Measurements from ENCODE around the gene TTC7B. TPM values are rescaled to one million over a fixed set of nuclear protein-coding genes. Genes with fewer than 3 reads are reported as not detected.

TTC7B gene
- total and polyA plus RNA-seq, 10 of the 15 experiments (the other 5 are each of a cell fraction or from before 2014, with no cell fraction given) = under 0.01 to 1.1 (median 0.26) TPM; not detected in 2

DNA sequence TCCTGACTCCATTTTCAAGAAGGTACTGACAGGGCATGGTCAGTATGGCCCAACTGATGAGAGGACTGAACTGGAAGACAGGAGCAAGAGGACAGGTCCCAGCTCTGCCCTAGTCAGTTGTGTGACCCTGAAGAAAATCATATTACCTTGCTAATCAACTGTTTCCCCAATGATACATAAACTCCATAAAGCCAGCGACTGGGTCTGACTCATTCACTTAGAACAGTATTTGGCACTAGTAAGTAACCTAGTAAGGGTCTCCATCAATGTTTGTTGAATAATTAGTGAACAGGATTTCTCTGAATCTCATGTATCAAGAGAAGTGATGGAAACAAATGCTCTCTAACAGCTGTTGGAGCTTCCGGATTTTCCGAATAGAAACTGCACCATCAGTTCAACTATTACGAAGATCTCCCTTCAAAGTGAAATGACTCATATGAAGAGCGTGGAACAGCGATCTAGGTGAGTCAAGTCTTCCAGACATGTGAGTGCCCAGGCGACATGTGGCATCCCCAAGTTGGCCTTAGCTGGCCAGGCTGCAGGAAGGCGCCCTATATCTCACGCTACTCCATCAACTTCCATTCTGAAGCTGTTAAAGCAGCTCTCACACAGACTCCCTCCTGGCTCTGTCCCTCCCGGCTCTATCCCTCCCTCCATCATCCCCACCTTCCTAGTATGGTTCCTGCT lies 94.5 kb downstream of the TTC7B start:
- in situ Hi-C loops (cut with MboI) (no loop called here), intact Hi-C loops (cut with micrococcal nuclease; ENCODE audit: unreplicated experiment) (no loop called here)
- SMC1A ChIA-PET (ENCODE audit: uncharacterized antibody, unreplicated experiment) = no interaction called here
- no peaks in the 10 kb centered on the region for H3K79me2 ChIP-seq (ENCODE audit: control insufficient read depth, insufficient read depth, low read length)
- FAIRE-seq (no peak), ATAC-seq (no peak), DNase-seq (ENCODE audit: low read depth, low spot score) (no peak)
- H3K27ac ChIP-seq (ENCODE audit: control insufficient read depth, insufficient read depth) = no peak overlapping the region
- no TSS peak for BruUV-seq (replicated peaks)
- TF ChIP-seq, protein P1, sequence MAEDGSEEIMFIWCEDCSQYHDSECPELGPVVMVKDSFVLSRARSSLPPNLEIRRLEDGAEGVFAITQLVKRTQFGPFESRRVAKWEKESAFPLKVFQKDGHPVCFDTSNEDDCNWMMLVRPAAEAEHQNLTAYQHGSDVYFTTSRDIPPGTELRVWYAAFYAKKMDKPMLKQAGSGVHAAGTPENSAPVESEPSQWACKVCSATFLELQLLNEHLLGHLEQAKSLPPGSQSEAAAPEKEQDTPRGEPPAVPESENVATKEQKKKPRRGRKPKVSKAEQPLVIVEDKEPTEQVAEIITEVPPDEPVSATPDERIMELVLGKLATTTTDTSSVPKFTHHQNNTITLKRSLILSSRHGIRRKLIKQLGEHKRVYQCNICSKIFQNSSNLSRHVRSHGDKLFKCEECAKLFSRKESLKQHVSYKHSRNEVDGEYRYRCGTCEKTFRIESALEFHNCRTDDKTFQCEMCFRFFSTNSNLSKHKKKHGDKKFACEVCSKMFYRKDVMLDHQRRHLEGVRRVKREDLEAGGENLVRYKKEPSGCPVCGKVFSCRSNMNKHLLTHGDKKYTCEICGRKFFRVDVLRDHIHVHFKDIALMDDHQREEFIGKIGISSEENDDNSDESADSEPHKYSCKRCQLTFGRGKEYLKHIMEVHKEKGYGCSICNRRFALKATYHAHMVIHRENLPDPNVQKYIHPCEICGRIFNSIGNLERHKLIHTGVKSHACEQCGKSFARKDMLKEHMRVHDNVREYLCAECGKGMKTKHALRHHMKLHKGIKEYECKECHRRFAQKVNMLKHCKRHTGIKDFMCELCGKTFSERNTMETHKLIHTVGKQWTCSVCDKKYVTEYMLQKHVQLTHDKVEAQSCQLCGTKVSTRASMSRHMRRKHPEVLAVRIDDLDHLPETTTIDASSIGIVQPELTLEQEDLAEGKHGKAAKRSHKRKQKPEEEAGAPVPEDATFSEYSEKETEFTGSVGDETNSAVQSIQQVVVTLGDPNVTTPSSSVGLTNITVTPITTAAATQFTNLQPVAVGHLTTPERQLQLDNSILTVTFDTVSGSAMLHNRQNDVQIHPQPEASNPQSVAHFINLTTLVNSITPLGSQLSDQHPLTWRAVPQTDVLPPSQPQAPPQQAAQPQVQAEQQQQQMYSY (CRISPR knock-in tag; IDR thresholded peaks at IDR 0.05) = no peak
- TF ChIP-seq CEBPB (IDR thresholded peaks at IDR 0.05; ENCODE audit: borderline replicate concordance in 1 of 2, low read depth in 2 of 2, low read length in 2 of 2) (no peak), PML (IDR thresholded peaks at IDR 0.05; ENCODE audit: low read length) (no peak), POU2F2 (IDR thresholded peaks at IDR 0.05; ENCODE audit: borderline replicate concordance, low read depth, low read length) (no peak), DPF2 (IDR thresholded peaks at IDR 0.05) (no peak), ETV6 (conservative IDR thresholded peaks at IDR 0.05 in 1 of 2, IDR thresholded peaks at IDR 0.05 in 1 of 2; ENCODE audit: borderline replicate concordance in 1 of 2, low read depth in 1 of 2) (no peak), TCF3 (IDR thresholded peaks at IDR 0.05; ENCODE audit: borderline replicate concordance, insufficient read depth, low read depth, low read length) (no peak), RAD51 (IDR thresholded peaks at IDR 0.05) (no peak), BRCA1 (IDR thresholded peaks at IDR 0.05; ENCODE audit: low read depth, low read length) (no peak), YBX1 (IDR thresholded peaks at IDR 0.05) (no peak), LARP7 (IDR thresholded peaks at IDR 0.05) (no peak), CHD2 (IDR thresholded peaks at IDR 0.05; ENCODE audit: borderline replicate concordance, low read depth, low read length) (no peak), ZZZ3 (IDR thresholded peaks at IDR 0.05; ENCODE audit: control insufficient read depth, insufficient read length, low read depth) (no peak), NBN (IDR thresholded peaks at IDR 0.05) (no peak)
- TF ChIP-seq, protein P2, sequence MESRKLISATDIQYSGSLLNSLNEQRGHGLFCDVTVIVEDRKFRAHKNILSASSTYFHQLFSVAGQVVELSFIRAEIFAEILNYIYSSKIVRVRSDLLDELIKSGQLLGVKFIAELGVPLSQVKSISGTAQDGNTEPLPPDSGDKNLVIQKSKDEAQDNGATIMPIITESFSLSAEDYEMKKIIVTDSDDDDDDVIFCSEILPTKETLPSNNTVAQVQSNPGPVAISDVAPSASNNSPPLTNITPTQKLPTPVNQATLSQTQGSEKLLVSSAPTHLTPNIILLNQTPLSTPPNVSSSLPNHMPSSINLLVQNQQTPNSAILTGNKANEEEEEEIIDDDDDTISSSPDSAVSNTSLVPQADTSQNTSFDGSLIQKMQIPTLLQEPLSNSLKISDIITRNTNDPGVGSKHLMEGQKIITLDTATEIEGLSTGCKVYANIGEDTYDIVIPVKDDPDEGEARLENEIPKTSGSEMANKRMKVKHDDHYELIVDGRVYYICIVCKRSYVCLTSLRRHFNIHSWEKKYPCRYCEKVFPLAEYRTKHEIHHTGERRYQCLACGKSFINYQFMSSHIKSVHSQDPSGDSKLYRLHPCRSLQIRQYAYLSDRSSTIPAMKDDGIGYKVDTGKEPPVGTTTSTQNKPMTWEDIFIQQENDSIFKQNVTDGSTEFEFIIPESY (IDR thresholded peaks at IDR 0.05) = no peak
- no peak overlapping the region for H3K9ac ChIP-seq (ENCODE audit: control insufficient read depth, insufficient read depth, low read length)
- no peak overlapping the region for H3K4me2 ChIP-seq (ENCODE audit: control insufficient read depth, insufficient read depth)
- RAD21 ChIA-PET (ENCODE audit: unreplicated experiment) = no interaction called here
- CTCF ChIA-PET = no interaction called here
- no peak overlapping the region for H3K4me3 ChIP-seq
- H3K36me3 ChIP-seq (ENCODE audit: control insufficient read depth in 2 of 2, insufficient read depth in 2 of 2, low read length in 1 of 2) = no peaks in the 10 kb centered on the region
- H3K4me1 ChIP-seq (ENCODE audit: control insufficient read depth, insufficient read depth, low read length) = no peaks in the 10 kb centered on the region
- POLR2A ChIA-PET = no interaction called here
- no peaks in the 10 kb centered on the region; a peak in 1 of 4 replicates for H3K27me3 ChIP-seq (replicated peaks in 1 of 2; ENCODE audit: control insufficient read depth in 2 of 2, insufficient read depth in 2 of 2, low read length in 1 of 2)
- no peaks in the 10 kb centered on the region for H3K9me3 ChIP-seq (replicated peaks; ENCODE audit: control insufficient read depth, insufficient read depth, low read length)
- H4K20me1 ChIP-seq (ENCODE audit: control insufficient read depth, insufficient read depth) = no peaks in the 10 kb centered on the region
- 13% methylated on average over 10 of the region's 10 CpGs for WGBS (ENCODE audit: insufficient coverage, insufficient replicate concordance, low lambda C conversion rate, missing lambda C conversion rate)
- H2AFZ ChIP-seq (ENCODE audit: control insufficient read depth, low read depth, low read length) = no peak overlapping the region
